Activated CD4-positive, alpha-beta T cell treated with anti-CD3 and anti-CD28 coated beads, Interleukin-2, amount 10 ng/mL, durations not matched to agents 7 days and 5 days (primary cell): ENCODE data around the gene PITPNM3. TPM values are rescaled to one million over a fixed set of nuclear protein-coding genes. Genes with fewer than 3 reads are reported as not detected.

Experiments
- CTCF ChIA-PET: fragments of 350-600 bp; sonication (Branson Sonifier 250); formaldehyde crosslinking; loops from one replicate; lab custom pipeline; 2021; ENCODE audit warnings: antibody characterized with exemption; lab: Charles Lee
- POLR2A ChIA-PET: fragments of 350-600 bp; sonication (Branson Sonifier 250); formaldehyde crosslinking; loops from one replicate; lab custom pipeline; 2021; ENCODE audit warnings: antibody characterized with exemption; lab: Charles Lee
- DNase-seq: peaks from one replicate; pipeline ENCODE4 v3.0.0-alpha.2; 2020
- H3K27ac Mint-ChIP-seq: one replicate; pipeline ENCODE4 v1.8.0; 2021; ENCODE audit warnings: mild to moderate bottlenecking, moderate library complexity, mixed read lengths
- H3K27me3 Mint-ChIP-seq: one replicate; pipeline ENCODE4 v1.8.0; 2021; ENCODE audit warnings: mixed read lengths
- H3K36me3 Mint-ChIP-seq: one replicate; pipeline ENCODE4 v1.8.0; 2021; ENCODE audit warnings: low read depth, mixed read lengths
- H3K4me1 Mint-ChIP-seq: one replicate; pipeline ENCODE4 v1.8.0; 2021; ENCODE audit warnings: mixed read lengths
- H3K4me3 Mint-ChIP-seq: one replicate; pipeline ENCODE4 v1.8.0; 2021; ENCODE audit warnings: mild to moderate bottlenecking, moderate library complexity, mixed read lengths
- H3K9me3 Mint-ChIP-seq: one replicate; pipeline ENCODE4 v1.8.0; 2021; ENCODE audit warnings: mixed read lengths
- total RNA-seq, 2 experiments: library from RNA; stranded (reverse); gene quantifications; one replicate each; pipeline ENCODE4 v1.2.3, GENCODE V29; 2021

The PITPNM3 gene
- total RNA-seq, 2 experiments from 2014 or later: 0.33 to 0.37 TPM

DNA sequence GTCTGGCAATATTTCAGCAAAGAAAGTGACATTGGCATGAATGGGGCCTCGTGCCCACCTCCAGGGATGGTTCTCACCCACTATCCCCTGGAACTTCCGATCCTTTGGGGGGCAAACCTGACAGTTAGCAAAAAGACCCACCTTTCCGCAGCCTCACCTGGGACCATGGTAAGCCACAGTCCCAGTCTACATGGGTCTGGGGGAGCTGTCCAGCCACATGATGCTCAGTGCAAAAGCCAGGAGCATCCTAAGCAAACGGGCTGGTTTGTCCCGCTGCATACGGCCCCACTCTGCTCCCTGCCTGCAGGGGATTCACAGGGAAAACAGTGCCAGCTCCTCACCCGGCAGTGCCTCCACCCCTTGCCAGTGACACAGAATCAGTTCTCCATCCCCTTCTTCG is 140.7 kb downstream of the PITPNM3 start:
- H3K4me3 Mint-ChIP-seq: no peak overlapping the region
- DNase-seq: no peak
- ChIA-PET POLR2A (no interaction called here), CTCF (no interaction called here)
- no peaks in the 10 kb centered on the region for H3K4me1 Mint-ChIP-seq
- H3K27ac Mint-ChIP-seq: no peak overlapping the region
- no peaks in the 10 kb centered on the region for H3K36me3 Mint-ChIP-seq
- H3K9me3 Mint-ChIP-seq: no peaks in the 10 kb centered on the region
- peaks cover 11% of the 10 kb centered on the region for H3K27me3 Mint-ChIP-seq

DNA sequence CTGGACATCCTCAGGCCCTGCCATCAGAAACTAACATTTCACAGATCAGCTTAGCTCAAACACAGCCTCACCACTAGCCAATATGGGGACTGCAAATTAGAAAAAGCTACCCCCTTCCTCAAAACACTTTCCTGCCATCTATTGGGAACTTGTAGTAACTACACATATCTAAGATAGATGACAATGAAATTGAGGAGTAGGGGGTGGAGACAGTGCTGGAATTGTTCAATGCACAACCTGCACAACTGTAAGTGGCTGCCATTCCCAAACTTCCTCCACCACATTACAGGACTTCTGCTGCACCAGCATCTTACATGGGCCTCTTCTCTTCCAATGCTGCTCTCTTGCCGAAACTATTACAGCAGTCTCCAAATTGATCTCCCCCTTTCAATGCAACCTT is 143.3 kb downstream of the PITPNM3 start:
- H3K27me3 Mint-ChIP-seq: peaks cover 3% of the 10 kb centered on the region
- no peaks in the 10 kb centered on the region for H3K36me3 Mint-ChIP-seq
- H3K27ac Mint-ChIP-seq: no peak overlapping the region
- no peak overlapping the region for H3K4me3 Mint-ChIP-seq
- CTCF ChIA-PET: interaction anchor here (1.1 kb wide), 1 partner anchor 826 kb away, joined by 3 read pairs; no protein-coding TSS in a partner anchor
- no peaks in the 10 kb centered on the region for H3K9me3 Mint-ChIP-seq
- H3K4me1 Mint-ChIP-seq: no peaks in the 10 kb centered on the region
- POLR2A ChIA-PET: no interaction called here
- DNase-seq: no peak

DNA sequence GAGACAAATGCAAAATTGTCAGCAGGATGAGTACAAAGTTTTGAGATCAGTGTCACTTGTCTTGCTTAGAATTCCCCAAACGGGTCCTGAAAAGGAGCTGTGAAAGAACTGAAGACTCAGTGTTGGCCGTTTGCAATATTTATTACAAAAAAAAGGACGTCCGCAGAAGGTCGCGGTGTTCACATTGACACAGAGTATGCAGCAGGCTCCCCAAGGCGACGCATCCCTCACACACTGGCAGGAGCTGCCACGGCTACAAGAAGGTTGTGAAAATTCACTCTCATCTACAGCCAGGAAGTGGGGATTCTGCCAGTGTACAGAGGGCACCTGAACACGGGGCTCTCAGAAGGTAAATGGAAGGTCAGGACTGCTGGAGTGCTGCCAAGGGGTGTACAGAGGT is 147.6 kb downstream of the PITPNM3 start:
- no peaks in the 10 kb centered on the region for H3K36me3 Mint-ChIP-seq
- CTCF ChIA-PET: no interaction called here

DNA sequence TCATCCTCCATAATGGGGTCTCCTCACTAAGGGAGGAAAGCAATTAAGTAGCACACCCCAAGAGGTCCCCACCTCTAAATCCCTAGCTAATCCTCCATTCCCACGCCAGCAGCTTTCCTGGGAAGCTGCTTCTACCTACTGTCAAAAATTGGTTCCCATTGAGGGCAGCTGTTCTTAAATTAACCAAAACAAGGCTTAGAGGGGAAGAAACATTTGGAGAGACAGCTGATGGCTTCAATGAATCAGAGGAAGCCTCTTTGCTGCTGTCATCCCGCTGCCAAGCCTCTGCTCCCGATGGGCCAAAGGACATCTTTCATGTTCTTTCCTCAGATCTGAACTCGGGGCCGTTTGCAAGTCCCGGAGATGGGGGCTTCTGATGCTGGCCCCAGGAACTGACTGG is 148.1 kb downstream of the PITPNM3 start:
- H3K27me3 Mint-ChIP-seq: no peaks in the 10 kb centered on the region
- no peak overlapping the region for H3K27ac Mint-ChIP-seq
- H3K9me3 Mint-ChIP-seq: no peaks in the 10 kb centered on the region
- POLR2A ChIA-PET: no interaction called here
- CTCF ChIA-PET: no interaction called here
- no peak for DNase-seq
- H3K4me3 Mint-ChIP-seq: no peak overlapping the region
- H3K4me1 Mint-ChIP-seq: no peaks in the 10 kb centered on the region
- no peaks in the 10 kb centered on the region for H3K36me3 Mint-ChIP-seq

More for the DNA sequence above, 147.6 kb downstream of the PITPNM3 start:
- H3K4me3 Mint-ChIP-seq: no peak overlapping the region
- DNase-seq: no peak
- H3K27ac Mint-ChIP-seq: no peak overlapping the region
- H3K27me3 Mint-ChIP-seq: no peaks in the 10 kb centered on the region
- no peaks in the 10 kb centered on the region for H3K9me3 Mint-ChIP-seq
- no peaks in the 10 kb centered on the region for H3K4me1 Mint-ChIP-seq
- POLR2A ChIA-PET: no interaction called here

- POLR2A ChIA-PET: no interaction called here
Observed at GRCh38 chr17:6402258-6402657, 154.1 kb downstream of the PITPNM3 start.

More at GRCh38 chr17:6402258-6402657, 154.1 kb downstream of the PITPNM3 start:
- Mint-ChIP-seq H3K4me3 (no peak overlapping the region), H3K36me3 (no peaks in the 10 kb centered on the region), H3K27ac (no peak overlapping the region), H3K9me3 (no peaks in the 10 kb centered on the region), H3K27me3 (peaks cover 6% of the 10 kb centered on the region), H3K4me1 (no peaks in the 10 kb centered on the region)
- no peak for DNase-seq
- CTCF ChIA-PET: no interaction called here

Other genes with a start within 250 kb of the PITPNM3 start
- not detected for gene AIPL1, start 121.4 kb downstream of the PITPNM3 start, total RNA-seq
- 10 to 100 TPM; 16.4 to 22.0 TPM for gene PIMREG, start 112.1 kb downstream of the PITPNM3 start, total RNA-seq
- 10 to 100 TPM; 16.3 to 17.6 TPM for gene KIAA0753, start 84.2 kb upstream of the PITPNM3 start, total RNA-seq
- gene TXNDC17, start 84.5 kb upstream of the PITPNM3 start, total RNA-seq: 10 to 100 TPM; 49.0 to 69.0 TPM
- 10 to 100 TPM; 19.4 to 20.3 TPM for gene MED31, start 95.0 kb upstream of the PITPNM3 start, total RNA-seq
- 1 to 10 TPM; 1.9 to 2.5 TPM for gene C17orf100, start 95.2 kb upstream of the PITPNM3 start, total RNA-seq
- not detected for gene SLC13A5, start 156.8 kb upstream of the PITPNM3 start, total RNA-seq
- 100 to 1,000 TPM; 446 to 497 TPM for gene XAF1, start 199.5 kb upstream of the PITPNM3 start, total RNA-seq
- gene FBXO39, start 219.7 kb upstream of the PITPNM3 start, total RNA-seq: 1 to 10 TPM; 7.8 to 8.9 TPM